Upper lobe of right lung (tissue), 1 donor: Measurements from ENCODE around the gene PRR30. TPM values are rescaled to one million over a fixed set of nuclear protein-coding genes. Genes with fewer than 3 reads are reported as not detected.

Source experiments
- ATAC-seq: fragments of 200-7000 bp; cut with Tn5 transposase; one replicate; pipeline ENCODE4 v1.9.1; 2020; ENCODE audit warnings: mild to moderate bottlenecking, moderate library complexity
- DNase-seq: peaks from one replicate; pipeline ENCODE4 v3.0.0-alpha.2; 2020
- H3K27ac ChIP-seq: fragments of 200-600 bp; one replicate; pipeline ENCODE4 v1.8.0; 2022
- H3K27me3 ChIP-seq: fragments of 200-600 bp; one replicate; pipeline ENCODE4 v1.8.0; 2022; ENCODE audit warnings: mild to moderate bottlenecking
- H3K36me3 ChIP-seq: fragments of 200-600 bp; one replicate; pipeline ENCODE4 v1.8.0; 2022
- H3K4me1 ChIP-seq: fragments of 200-600 bp; one replicate; pipeline ENCODE4 v1.8.0; 2022
- H3K4me3 ChIP-seq: fragments of 200-600 bp; one replicate; pipeline ENCODE4 v1.8.0; 2022; ENCODE audit warnings: mild to moderate bottlenecking
- H3K9me3 ChIP-seq: fragments of 200-600 bp; one replicate; pipeline ENCODE4 v1.8.0; 2022
- intact Hi-C: fragments of 100-400 bp; cut with DNase I; formaldehyde crosslinking; loops from one replicate; pipeline ENCODE4 v1.11.0; 2022
- total RNA-seq: library from RNA; stranded (reverse); fragmentation: NEBNext Ultra II Directional; extraction: Animal tissue kit (Norgen Biotek cat#: 25700); gene quantifications from one replicate; pipeline ENCODE4 v1.2.1, GENCODE V29; 2021
- TF ChIP-seq, protein P1 (sequence below): fragments of 200-600 bp; IDR thresholded peaks from one replicate; pipeline ENCODE4 v1.8.0; 2022; ENCODE audit warnings: antibody characterized with exemption
- donor health status: DM: no; HTN: yes; CAD: no; lungs with severe emphysema.

PRR30 gene
- total RNA-seq, 1 donor from 2014 or later, result not detected

DNA sequence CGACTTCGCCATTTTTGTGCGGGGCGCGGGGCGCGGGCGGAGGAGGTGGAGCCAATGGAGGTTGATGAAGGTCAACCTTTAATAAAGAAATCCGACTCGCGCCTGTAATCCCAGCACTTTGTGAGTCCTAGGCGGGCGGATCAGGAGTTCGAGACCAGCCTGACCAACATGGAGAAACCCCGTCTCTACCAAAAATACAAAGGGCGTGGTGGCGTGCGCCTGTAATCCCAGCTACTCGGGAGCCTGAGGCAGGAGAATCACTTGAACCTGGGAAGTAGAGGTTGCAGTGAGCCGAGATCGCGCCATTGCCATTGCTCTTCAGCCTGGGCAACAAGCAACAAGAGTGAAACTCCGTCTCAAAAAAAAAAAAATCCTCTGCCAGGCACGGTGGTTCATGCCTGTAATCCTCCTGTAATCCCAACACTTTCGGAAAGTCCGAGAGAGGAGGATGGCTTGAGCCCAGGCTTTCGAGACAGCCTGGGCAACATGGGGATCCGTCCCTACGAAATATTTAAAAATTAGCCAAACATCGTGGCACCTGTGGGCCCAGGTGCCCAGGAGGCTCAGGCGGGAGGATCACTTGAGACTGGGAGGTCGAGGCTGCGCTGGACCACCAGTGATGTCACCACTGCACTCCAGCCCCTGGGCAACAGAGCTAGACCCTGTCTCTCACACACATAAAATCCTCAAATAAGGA, 4.3 kb downstream of the PRR30 start:
- intact Hi-C loops, result no loop called here

DNA sequence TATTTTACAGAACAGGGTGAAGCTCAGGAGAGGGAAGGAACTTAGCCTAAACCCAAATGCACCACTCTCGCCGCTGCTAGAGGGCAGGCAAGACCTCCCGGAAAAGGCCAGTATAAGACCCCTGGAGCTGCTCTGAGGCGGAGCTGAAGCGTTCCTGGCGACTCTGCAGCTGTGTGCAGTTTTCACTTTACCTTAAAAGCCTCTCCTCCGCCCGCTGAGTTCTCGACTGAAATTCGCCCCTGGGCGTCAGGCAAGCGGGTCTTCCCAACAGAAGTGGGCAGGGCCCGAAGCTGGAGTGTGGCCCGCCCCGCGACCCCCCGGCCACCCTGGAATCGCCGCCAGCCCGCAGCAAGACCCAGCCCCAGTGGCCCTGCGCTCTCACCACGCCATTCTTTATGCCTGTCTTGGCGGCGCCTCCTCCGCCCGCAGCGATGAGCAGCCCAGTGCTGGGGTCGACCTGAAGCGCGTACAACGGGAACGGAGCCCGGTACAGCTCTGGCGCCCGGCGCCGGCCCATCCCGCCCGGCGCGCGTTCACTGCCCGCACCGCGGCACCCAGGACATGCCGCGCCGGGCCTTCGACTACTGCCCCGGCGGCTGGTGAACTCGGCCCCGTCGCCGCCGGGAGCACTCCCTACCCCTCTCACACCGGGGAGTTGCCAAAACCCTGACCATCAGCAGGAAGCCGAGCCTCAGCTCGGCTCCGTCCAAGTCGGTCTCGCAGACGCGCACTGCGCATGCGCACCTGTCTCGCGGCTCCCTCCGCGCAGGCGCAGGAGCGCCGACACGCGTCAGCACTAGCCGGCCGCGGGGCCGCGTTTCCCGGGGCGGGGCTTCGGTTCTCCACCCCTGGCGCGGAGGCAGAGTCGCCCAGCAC, 5.1 kb downstream of the PRR30 start, which contains the start of gene PREB:
Gene PREB, minus strand, starts transcription at position 732 of the 876 bp plus-strand sequence. Its CDS starts 215 bp downstream, at position 517.
- Histone ChIP-seq H3K27ac (peak within 1 kb of the TSS; percentile 93), H3K4me3 (peak within 1 kb of the TSS; percentile 99), H3K9me3 (no peaks in the 10 kb centered on the region), H3K4me1 (peaks cover 13% of the 10 kb centered on the region), H3K27me3 (no peaks in the 10 kb centered on the region), H3K36me3 (peaks cover 26% of the 10 kb centered on the region)
- TF ChIP-seq, protein P1, sequence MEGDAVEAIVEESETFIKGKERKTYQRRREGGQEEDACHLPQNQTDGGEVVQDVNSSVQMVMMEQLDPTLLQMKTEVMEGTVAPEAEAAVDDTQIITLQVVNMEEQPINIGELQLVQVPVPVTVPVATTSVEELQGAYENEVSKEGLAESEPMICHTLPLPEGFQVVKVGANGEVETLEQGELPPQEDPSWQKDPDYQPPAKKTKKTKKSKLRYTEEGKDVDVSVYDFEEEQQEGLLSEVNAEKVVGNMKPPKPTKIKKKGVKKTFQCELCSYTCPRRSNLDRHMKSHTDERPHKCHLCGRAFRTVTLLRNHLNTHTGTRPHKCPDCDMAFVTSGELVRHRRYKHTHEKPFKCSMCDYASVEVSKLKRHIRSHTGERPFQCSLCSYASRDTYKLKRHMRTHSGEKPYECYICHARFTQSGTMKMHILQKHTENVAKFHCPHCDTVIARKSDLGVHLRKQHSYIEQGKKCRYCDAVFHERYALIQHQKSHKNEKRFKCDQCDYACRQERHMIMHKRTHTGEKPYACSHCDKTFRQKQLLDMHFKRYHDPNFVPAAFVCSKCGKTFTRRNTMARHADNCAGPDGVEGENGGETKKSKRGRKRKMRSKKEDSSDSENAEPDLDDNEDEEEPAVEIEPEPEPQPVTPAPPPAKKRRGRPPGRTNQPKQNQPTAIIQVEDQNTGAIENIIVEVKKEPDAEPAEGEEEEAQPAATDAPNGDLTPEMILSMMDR, result peak; percentile 23
- DNase-seq (peak; percentile 99), ATAC-seq (peak; percentile 96)
- intact Hi-C loops, result no loop called here

More for the DNA sequence above, 4.3 kb downstream of the PRR30 start:
- Histone ChIP-seq H3K27ac (peak overlapping the region; percentile 8), H3K9me3 (no peaks in the 10 kb centered on the region), H3K4me1 (peaks cover 13% of the 10 kb centered on the region), H3K4me3 (peak overlapping the region; percentile 99), H3K36me3 (peaks cover 26% of the 10 kb centered on the region), H3K27me3 (no peaks in the 10 kb centered on the region)
- no peak for ATAC-seq
- DNase-seq, result no peak
- TF ChIP-seq, protein P1, result no peak

DNA sequence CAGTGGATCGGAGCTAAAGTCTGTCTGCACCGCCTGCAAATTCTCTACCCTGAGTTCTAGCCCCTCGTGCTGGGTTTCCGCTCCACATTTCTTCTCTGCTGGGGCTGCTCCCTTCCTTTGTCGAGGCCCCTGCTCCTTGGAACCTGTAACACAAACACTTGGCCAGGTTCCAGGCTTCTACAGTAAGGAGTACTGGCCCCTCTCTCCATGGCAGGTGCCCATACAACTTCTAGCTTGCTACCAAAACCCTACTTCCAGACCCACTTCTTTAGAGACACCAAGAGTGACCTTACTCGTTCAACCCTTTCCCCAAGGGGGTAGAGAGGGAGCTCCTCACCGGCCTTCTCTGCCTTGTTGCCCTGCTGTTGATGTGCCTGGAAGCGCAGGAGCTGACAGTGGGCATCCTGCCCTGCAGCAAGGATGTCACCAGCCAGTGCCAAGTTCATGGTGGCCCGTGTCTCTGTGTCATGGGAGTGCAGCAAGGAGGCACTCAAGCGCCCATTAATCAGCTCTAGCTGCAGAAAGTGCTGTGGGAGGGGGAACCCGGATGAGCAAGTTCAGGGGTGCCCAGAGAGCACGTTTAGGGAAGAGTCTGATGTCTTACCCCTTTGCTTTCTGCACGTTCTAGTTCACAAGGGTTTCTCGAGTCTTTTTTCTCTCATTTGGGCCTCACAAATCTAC, 5.9 kb downstream of the PRR30 start:
- Histone ChIP-seq H3K9me3 (no peaks in the 10 kb centered on the region), H3K36me3 (peaks cover 26% of the 10 kb centered on the region), H3K4me3 (peak overlapping the region; percentile 99), H3K27me3 (no peaks in the 10 kb centered on the region), H3K27ac (peak overlapping the region; percentile 93), H3K4me1 (peaks cover 13% of the 10 kb centered on the region)
- TF ChIP-seq, protein P1, result no peak
- no peak for DNase-seq
- no peak for ATAC-seq
- intact Hi-C loops, result no loop called here

DNA sequence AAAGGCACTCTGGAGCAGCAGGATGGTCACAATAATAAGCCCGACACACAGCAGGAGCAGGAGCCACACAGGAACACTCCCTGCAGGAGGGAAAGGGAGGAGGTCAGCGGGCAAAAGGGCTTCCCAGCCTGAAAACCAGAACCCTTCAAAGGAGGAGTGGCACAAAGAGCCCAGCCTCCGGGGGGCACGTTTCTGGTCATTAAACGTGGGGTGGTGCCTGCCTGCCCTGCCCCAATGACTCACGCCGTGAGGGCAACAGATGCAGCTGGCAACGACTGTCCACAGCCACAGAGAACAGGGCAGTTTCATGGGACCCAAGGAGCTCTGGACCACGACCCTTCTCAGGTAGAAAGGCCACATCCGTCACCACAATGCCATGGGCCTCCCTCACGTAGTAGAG, 7.8 kb downstream of the PRR30 start:
- TF ChIP-seq, protein P1, result no peak
- intact Hi-C loops, result no loop called here

DNA sequence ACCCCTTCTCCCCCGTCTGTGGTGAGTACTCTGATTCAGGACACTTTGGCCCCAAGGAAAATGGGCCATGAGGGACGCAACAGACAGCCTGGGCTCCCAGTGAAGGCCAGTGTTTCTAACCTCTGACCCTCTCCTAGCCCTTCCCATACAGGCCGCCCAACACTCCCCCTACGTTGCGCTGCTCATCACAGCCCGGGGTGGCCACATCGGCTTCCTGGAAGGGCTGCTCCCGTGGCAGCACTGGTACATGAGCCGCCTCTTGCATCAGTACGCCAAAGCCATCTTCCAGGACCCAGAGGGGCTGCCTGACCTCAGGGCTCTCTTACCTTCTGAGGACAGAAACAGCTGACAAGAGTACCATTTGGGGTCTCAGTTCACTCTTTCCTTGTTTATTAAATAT, 8.8 kb downstream of the PRR30 start:
- no peak for ATAC-seq
- H3K27me3 ChIP-seq, result no peaks in the 10 kb centered on the region
- H3K9me3 ChIP-seq, result no peaks in the 10 kb centered on the region
- no peak for DNase-seq
- peaks cover 13% of the 10 kb centered on the region for H3K4me1 ChIP-seq
- TF ChIP-seq, protein P1, result no peak
- intact Hi-C loops, result no loop called here
- H3K27ac ChIP-seq, result no peak overlapping the region
- no peak overlapping the region for H3K4me3 ChIP-seq
- H3K36me3 ChIP-seq, result peaks cover 26% of the 10 kb centered on the region

More for the DNA sequence above, 7.8 kb downstream of the PRR30 start:
- ATAC-seq (no peak), DNase-seq (no peak)
- Histone ChIP-seq H3K9me3 (no peaks in the 10 kb centered on the region), H3K27me3 (no peaks in the 10 kb centered on the region), H3K27ac (no peak overlapping the region), H3K4me1 (peaks cover 13% of the 10 kb centered on the region), H3K36me3 (peaks cover 26% of the 10 kb centered on the region), H3K4me3 (no peak overlapping the region)
